Activated CD4-positive, alpha-beta memory T cell treated with anti-CD3 and anti-CD28 coated beads, Interleukin-2, amount 10 ng/mL, durations not matched to agents 7 days and 5 days (primary cell): ENCODE data around the gene PBXIP1. TPM values are rescaled to one million over a fixed set of nuclear protein-coding genes. Genes with fewer than 3 reads are reported as not detected.

ENCODE experiments used
- CTCF ChIA-PET: fragments of 350-600 bp; sonication (Branson Sonifier 250); formaldehyde crosslinking; loops from one replicate; lab custom pipeline; 2021; ENCODE audit warnings: antibody characterized with exemption, inconsistent platforms; lab: Charles Lee
- POLR2A ChIA-PET: fragments of 350-600 bp; sonication (Branson Sonifier 250); formaldehyde crosslinking; loops from one replicate; lab custom pipeline; 2021; ENCODE audit warnings: antibody characterized with exemption; lab: Charles Lee
- DNase-seq: peaks from one replicate; pipeline ENCODE4 v3.0.0-alpha.2; 2020
- H3K27ac Mint-ChIP-seq: one replicate; pipeline ENCODE4 v1.8.0; 2021; ENCODE audit warnings: mild to moderate bottlenecking, mixed read lengths
- H3K27me3 Mint-ChIP-seq: one replicate; pipeline ENCODE4 v1.8.0; 2021; ENCODE audit warnings: mixed read lengths
- H3K36me3 Mint-ChIP-seq: one replicate; pipeline ENCODE4 v1.8.0; 2021; ENCODE audit warnings: low read depth, mixed read lengths
- H3K4me1 Mint-ChIP-seq: one replicate; pipeline ENCODE4 v1.8.0; 2021; ENCODE audit warnings: mixed read lengths
- H3K4me3 Mint-ChIP-seq: one replicate; pipeline ENCODE4 v1.8.0; 2021; ENCODE audit warnings: mild to moderate bottlenecking, mixed read lengths
- H3K9me3 Mint-ChIP-seq: one replicate; pipeline ENCODE4 v1.8.0; 2021; ENCODE audit warnings: mixed read lengths
- total RNA-seq, 2 experiments: library from RNA; stranded (reverse); gene quantifications; one replicate each; pipeline ENCODE4 v1.2.3, GENCODE V29; 2021

PBXIP1 gene
- total RNA-seq, 2 experiments from 2014 or later: 169 TPM

- POLR2A ChIA-PET: interaction anchor here (0.7 to 4.3 kb wide), 17 partner anchors 8 to 233 kb away, joined by 3 to 62 read pairs (median 6); partner anchors contain the start of genes CKS1B, FLAD1, PMVK and SHC1
- no peak for DNase-seq
- H3K27ac Mint-ChIP-seq: peak overlapping the region; percentile 89
- peak overlapping the region; percentile 97 for H3K4me3 Mint-ChIP-seq
- no peaks in the 10 kb centered on the region for H3K27me3 Mint-ChIP-seq
- H3K36me3 Mint-ChIP-seq: peaks cover 51% of the 10 kb centered on the region
- no peaks in the 10 kb centered on the region for H3K9me3 Mint-ChIP-seq
- CTCF ChIA-PET: interaction anchor here (0.5 to 4.3 kb wide), 14 partner anchors 12 to 846 kb away, joined by 3 to 24 read pairs (median 3); partner anchors contain the start of genes ADAM15, CKS1B and LENEP
- peaks cover 67% of the 10 kb centered on the region for H3K4me1 Mint-ChIP-seq
Measured at GRCh38 chr1:154960446-154961136, 4.7 kb upstream of the PBXIP1 start.

- ChIA-PET POLR2A (interaction anchor here (1.2 to 4.3 kb wide), 5 partner anchors 7 to 57 kb away, joined by 3 to 62 read pairs (median 21); partner anchors contain the start of genes CKS1B and SHC1), CTCF (interaction anchor here (0.8 to 2.0 kb wide), 4 partner anchors 14 to 125 kb away, joined by 3 to 6 read pairs (median 3); no protein-coding TSS in a partner anchor)
- H3K4me1 Mint-ChIP-seq: peaks cover 72% of the 10 kb centered on the region
- H3K9me3 Mint-ChIP-seq: no peaks in the 10 kb centered on the region
- H3K36me3 Mint-ChIP-seq: peaks cover 49% of the 10 kb centered on the region
- H3K27ac Mint-ChIP-seq: no peak overlapping the region
- no peak for DNase-seq
- H3K4me3 Mint-ChIP-seq: peak overlapping the region; percentile 97
- H3K27me3 Mint-ChIP-seq: no peaks in the 10 kb centered on the region
Measured at GRCh38 chr1:154959426-154959780, 3.5 kb upstream of the PBXIP1 start.

GRCh38 chr1:154958681-154959425 lies 3.0 kb upstream of the PBXIP1 start:
- H3K4me3 Mint-ChIP-seq: no peak overlapping the region
- ChIA-PET CTCF (interaction anchor here (1.0 to 1.2 kb wide), 2 partner anchors 15 kb away, joined by 3 read pairs; no protein-coding TSS in a partner anchor), POLR2A (interaction anchor here (0.8 to 4.3 kb wide), 2 partner anchors 17 to 53 kb away, joined by 3 to 62 read pairs; partner anchors contain the start of gene CKS1B)
- H3K9me3 Mint-ChIP-seq: no peaks in the 10 kb centered on the region
- no peaks in the 10 kb centered on the region for H3K27me3 Mint-ChIP-seq
- H3K36me3 Mint-ChIP-seq: peaks cover 52% of the 10 kb centered on the region
- no peak for DNase-seq
- H3K4me1 Mint-ChIP-seq: peaks cover 76% of the 10 kb centered on the region
- peak overlapping the region; percentile 49 for H3K27ac Mint-ChIP-seq

GRCh38 chr1:154958036-154958435 lies 2.1 kb upstream of the PBXIP1 start:
- Mint-ChIP-seq H3K27me3 (no peaks in the 10 kb centered on the region), H3K9me3 (no peaks in the 10 kb centered on the region), H3K27ac (peak overlapping the region; percentile 54), H3K4me3 (no peak overlapping the region), H3K36me3 (peaks cover 51% of the 10 kb centered on the region), H3K4me1 (peaks cover 76% of the 10 kb centered on the region)
- ChIA-PET POLR2A (interaction anchor here (0.8 kb wide), 1 partner anchor 54 kb away, joined by 3 read pairs; no protein-coding TSS in a partner anchor), CTCF (no interaction called here)
- no peak for DNase-seq

- peaks cover 76% of the 10 kb centered on the region for H3K4me1 Mint-ChIP-seq
- H3K27ac Mint-ChIP-seq: peak overlapping the region; percentile 97
- no peaks in the 10 kb centered on the region for H3K27me3 Mint-ChIP-seq
- H3K4me3 Mint-ChIP-seq: no peak overlapping the region
- no peaks in the 10 kb centered on the region for H3K9me3 Mint-ChIP-seq
- ChIA-PET CTCF (interaction anchor here (2.4 to 2.9 kb wide), 2 partner anchors 20 to 42 kb away, joined by 12 to 16 read pairs; partner anchors contain the start of gene PMVK), POLR2A (interaction anchor here (1.0 to 3.2 kb wide), 3 partner anchors 27 to 49 kb away, joined by 3 to 20 read pairs (median 11); partner anchors contain the start of gene FLAD1)
- DNase-seq: no peak
- peaks cover 52% of the 10 kb centered on the region for H3K36me3 Mint-ChIP-seq
Measured at GRCh38 chr1:154957091-154957657, 1.3 kb upstream of the PBXIP1 start.

- CTCF ChIA-PET: interaction anchor here (1.0 to 2.9 kb wide), 8 partner anchors 11 to 128 kb away, joined by 3 to 16 read pairs (median 6); partner anchors contain the start of genes PMVK and SHC1
- Mint-ChIP-seq H3K4me1 (peaks cover 81% of the 10 kb centered on the region), H3K27me3 (no peaks in the 10 kb centered on the region), H3K4me3 (peak overlapping the region; percentile 96), H3K27ac (peak overlapping the region; percentile 97), H3K9me3 (no peaks in the 10 kb centered on the region), H3K36me3 (peaks cover 55% of the 10 kb centered on the region)
- no peak for DNase-seq
- POLR2A ChIA-PET: interaction anchor here (0.9 to 3.2 kb wide), 7 partner anchors 9 to 61 kb away, joined by 3 to 46 read pairs (median 11); partner anchors contain the start of genes CKS1B, FLAD1 and SHC1
Measured at GRCh38 chr1:154956544-154956941, 644 bp upstream of the PBXIP1 start.

GRCh38 chr1:154955039-154955717 lies 721 bp downstream of the PBXIP1 start:
- Mint-ChIP-seq H3K4me3 (peak overlapping the region; percentile 96), H3K4me1 (peaks cover 85% of the 10 kb centered on the region), H3K27ac (peak overlapping the region; percentile 97), H3K9me3 (no peaks in the 10 kb centered on the region), H3K36me3 (peaks cover 59% of the 10 kb centered on the region), H3K27me3 (no peaks in the 10 kb centered on the region)
- ChIA-PET POLR2A (interaction anchor here (0.9 to 3.2 kb wide), 16 partner anchors 9 to 613 kb away, joined by 3 to 46 read pairs (median 4); partner anchors contain the start of genes CKS1B, FLAD1 and SHC1), CTCF (interaction anchor here (0.7 to 2.9 kb wide), 15 partner anchors 10 to 396 kb away, joined by 3 to 27 read pairs (median 4); partner anchors contain the start of genes ADAM15, KRTCAP2, PMVK and SHC1)
- DNase-seq: peak; percentile 95

GRCh38 chr1:154954541-154954940 lies 1.4 kb downstream of the PBXIP1 start:
- no peaks in the 10 kb centered on the region for H3K9me3 Mint-ChIP-seq
- no peaks in the 10 kb centered on the region for H3K27me3 Mint-ChIP-seq

GRCh38 chr1:154953611-154954038 lies 2.3 kb downstream of the PBXIP1 start:
- H3K9me3 Mint-ChIP-seq: no peaks in the 10 kb centered on the region
- peak overlapping the region; percentile 97 for H3K27ac Mint-ChIP-seq
- peaks cover 62% of the 10 kb centered on the region for H3K36me3 Mint-ChIP-seq
- ChIA-PET POLR2A (interaction anchor here (1.1 to 3.5 kb wide), 7 partner anchors 8 to 65 kb away, joined by 3 to 26 read pairs (median 6); partner anchors contain the start of genes PYGO2 and SHC1), CTCF (interaction anchor here (2.5 kb wide), 1 partner anchor 63 kb away, joined by 27 read pairs; no protein-coding TSS in a partner anchor)
- peaks cover 81% of the 10 kb centered on the region for H3K4me1 Mint-ChIP-seq
- DNase-seq: no peak
- H3K4me3 Mint-ChIP-seq: peak overlapping the region; percentile 96
- no peaks in the 10 kb centered on the region for H3K27me3 Mint-ChIP-seq

More at GRCh38 chr1:154954541-154954940, 1.4 kb downstream of the PBXIP1 start:
- H3K4me1 Mint-ChIP-seq: peaks cover 81% of the 10 kb centered on the region
- H3K27ac Mint-ChIP-seq: peak overlapping the region; percentile 97
- ChIA-PET CTCF (interaction anchor here (0.8 to 2.9 kb wide), 7 partner anchors 12 to 96 kb away, joined by 3 to 27 read pairs (median 9); partner anchors contain the start of genes ADAM15 and PMVK), POLR2A (interaction anchor here (1.1 to 3.5 kb wide), 12 partner anchors 7 to 612 kb away, joined by 3 to 46 read pairs (median 10); partner anchors contain the start of genes CKS1B, FLAD1, PYGO2 and SHC1)
- peak overlapping the region; percentile 96 for H3K4me3 Mint-ChIP-seq
- DNase-seq: no peak
- peaks cover 57% of the 10 kb centered on the region for H3K36me3 Mint-ChIP-seq

- Mint-ChIP-seq H3K9me3 (no peaks in the 10 kb centered on the region), H3K4me1 (peaks cover 78% of the 10 kb centered on the region), H3K36me3 (peaks cover 58% of the 10 kb centered on the region), H3K27me3 (no peaks in the 10 kb centered on the region), H3K27ac (peak overlapping the region; percentile 97), H3K4me3 (peak overlapping the region; percentile 96)
- ChIA-PET CTCF (interaction anchor here (0.7 to 1.6 kb wide), 6 partner anchors 14 to 393 kb away, joined by 3 to 10 read pairs (median 4); partner anchors contain the start of genes CKS1B and PMVK), POLR2A (interaction anchor here (0.9 to 3.5 kb wide), 10 partner anchors 9 to 344 kb away, joined by 3 to 21 read pairs (median 4); partner anchors contain the start of genes CKS1B, FLAD1 and PYGO2)
- no peak for DNase-seq
Measured at GRCh38 chr1:154952664-154953063, 3.2 kb downstream of the PBXIP1 start.
